GM21381 (cell line): Measurements from ENCODE around the gene CTNNBL1.

ENCODE experiments used
- ATAC-seq: cut with Tn5 transposase; IDR thresholded peaks from one replicate; pipeline ENCODE4 v1.9.1; 2021; ENCODE audit warnings: mild to moderate bottlenecking, moderate library complexity; ENCODE audit not compliant: unreplicated experiment

The CTNNBL1 gene

DNA sequence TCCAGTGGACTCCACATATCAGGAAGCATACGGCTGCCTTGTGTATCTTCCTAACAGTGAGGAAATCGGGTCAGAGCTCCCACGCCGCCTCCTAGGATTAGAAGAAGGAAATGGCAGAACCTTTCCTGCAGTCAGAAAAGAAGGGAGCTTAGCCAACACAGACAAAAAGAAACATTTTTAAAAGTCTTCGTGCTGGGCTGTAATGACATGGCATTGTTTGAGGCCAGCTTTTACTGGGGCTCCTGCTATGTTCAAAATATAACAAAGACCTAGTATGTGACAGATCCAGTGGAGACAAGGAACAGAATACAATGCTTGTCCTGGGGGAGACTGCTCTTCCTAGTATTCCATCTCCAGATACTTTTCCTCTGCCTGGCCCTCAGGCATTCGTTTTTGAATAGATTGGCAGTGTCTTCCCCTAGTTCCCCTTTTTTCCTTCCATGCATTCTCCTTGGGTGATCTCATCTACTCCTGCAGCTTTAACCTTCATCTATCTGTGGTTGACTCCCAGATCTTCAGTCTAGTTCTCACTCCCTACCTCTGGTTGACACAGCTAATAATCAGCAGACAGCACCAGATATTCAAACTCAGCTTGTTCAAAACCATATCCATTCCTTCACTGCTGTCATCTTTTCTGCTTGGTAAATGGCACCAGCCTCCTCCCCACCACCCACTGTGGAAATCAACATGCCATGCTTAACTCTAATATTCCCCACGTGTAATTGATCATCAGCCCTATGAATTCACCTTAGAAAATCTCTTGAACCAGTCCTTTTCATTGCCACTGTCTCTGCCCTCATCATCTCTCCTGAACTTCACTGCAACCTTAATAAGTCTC lies 114.6 kb downstream of the CTNNBL1 start:
- no peak for ATAC-seq

DNA sequence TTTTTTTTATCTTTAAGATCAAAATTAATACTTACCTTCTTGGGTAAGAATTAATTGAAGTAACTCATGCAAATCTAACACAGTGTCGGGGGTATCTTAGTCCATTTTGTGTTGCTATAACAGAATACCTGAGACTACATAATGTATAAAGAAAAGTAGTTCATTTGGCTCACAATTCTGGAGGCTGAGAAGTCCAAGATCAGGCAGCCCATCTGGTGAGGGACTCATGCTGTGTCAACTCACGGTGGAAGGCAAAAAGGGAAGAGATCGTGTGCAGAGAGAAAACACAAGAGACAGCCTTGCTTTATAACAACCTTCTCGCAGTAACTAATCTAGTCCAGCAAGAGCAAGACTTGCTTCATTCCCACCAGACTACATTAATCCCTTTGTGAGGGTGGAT lies 116.2 kb downstream of the CTNNBL1 start:
- no peak for ATAC-seq

DNA sequence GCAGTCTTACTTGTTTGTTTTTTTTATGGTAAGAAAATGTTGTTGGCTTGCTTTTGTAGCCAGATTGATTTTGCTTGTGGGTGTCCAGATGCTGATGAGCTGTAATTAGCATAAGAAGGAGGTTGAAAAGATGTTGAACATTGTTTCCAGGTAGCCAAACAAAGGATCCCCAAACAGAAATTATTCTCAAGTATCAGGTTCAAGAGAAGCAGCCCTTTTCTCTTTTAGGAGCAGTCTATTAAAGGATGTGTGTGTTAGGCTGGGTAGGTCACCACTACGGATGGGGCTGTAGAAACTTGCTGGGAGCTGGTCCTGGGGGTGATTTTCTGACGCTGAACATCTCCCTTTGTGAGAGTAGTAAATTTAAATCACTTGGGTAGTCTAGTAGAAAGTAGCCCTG lies 122.2 kb downstream of the CTNNBL1 start:
- no peak for ATAC-seq

DNA sequence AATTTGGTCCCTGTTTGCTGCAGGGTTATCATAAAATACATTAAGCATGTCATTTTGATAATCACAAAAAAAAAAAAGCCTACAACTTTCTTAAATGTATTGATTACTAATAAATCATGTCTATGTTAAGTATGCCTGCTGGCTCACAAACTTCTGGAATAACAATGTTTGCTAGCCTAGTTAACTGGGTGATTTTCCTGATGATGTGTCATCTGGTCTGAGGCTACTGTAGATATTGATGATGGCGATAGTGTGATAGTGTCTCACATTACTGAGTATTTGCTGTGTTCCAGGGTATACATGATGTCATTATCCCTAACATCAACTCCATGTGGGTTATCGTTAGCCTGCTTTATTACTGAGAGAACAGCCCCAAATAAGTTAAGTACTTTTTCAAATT lies 122.9 kb downstream of the CTNNBL1 start:
- no peak for ATAC-seq

DNA sequence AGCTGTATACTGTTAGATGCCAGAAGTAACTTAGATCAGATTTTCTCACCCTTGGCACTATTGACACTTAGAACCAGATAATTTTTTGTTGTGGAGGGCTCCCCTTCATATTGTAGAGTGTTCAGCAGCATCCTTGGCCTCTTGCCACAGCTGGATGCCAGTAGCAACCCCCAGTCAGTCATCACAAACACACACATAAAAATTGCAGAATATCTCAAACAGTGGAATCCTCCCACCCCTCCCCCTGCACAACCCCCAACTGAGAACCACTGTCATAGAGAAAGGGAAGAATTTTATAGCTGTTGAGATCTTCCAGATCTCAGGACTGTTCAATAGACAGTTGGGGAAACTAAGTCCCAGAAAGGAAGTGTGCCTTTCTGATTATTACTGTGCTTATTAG lies 127.9 kb downstream of the CTNNBL1 start:
- ATAC-seq, result no peak

DNA sequence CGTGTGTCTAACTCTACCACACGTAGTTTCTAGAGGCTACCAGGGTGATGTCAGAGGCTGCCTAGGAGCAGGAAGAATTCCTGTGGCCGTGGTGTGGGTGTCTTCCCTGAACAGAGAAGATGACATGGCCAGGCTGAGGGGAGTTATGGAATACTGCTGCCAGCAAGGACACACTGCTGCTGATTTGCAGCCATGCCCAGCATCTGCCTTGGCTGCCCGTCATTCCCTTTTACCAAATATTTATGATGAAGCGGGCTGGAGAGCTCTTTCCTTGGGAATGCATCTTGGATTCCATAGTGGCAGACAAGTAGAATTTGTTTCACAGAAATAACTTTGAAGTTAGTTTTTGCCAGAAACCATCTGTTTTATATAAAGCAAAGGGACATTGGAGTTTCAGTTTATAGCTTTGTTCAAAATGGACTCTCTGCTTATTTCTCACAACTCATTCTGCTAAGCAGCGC lies 128.3 kb downstream of the CTNNBL1 start:
- no peak for ATAC-seq

DNA sequence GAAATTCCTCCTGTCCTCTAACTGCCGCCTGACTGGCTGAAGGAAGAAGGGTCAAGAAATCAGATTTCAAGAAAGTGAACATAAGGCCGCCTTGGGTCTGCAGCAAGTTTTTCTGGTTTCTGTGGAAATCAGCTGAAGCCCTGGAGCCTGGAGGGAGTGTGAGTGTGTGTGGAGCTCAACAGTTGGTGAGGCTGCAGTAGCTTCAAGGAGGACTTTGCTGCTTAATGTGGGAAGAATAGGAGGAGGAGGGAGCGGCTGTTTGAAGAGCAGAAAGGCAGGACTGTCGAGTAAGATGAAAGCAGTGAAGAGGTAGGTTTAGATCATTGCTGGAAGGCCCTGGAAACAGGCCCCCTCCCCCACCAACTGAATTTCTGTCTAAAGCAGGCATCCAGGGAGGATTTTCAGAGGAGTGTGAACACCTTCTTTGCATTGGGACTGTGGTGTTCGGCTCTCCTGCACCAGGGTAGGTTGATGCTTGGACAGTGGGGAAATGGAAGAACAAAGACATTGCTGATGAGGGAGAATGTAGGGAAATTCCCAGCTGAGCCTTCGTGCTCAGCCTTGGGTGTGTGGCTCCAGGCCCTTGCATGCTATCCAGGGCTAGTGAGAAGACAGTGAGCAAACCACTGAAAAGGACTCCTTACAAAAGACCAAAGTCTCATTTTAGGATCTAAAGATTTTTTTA lies 129.6 kb downstream of the CTNNBL1 start:
- ATAC-seq, result no peak

DNA sequence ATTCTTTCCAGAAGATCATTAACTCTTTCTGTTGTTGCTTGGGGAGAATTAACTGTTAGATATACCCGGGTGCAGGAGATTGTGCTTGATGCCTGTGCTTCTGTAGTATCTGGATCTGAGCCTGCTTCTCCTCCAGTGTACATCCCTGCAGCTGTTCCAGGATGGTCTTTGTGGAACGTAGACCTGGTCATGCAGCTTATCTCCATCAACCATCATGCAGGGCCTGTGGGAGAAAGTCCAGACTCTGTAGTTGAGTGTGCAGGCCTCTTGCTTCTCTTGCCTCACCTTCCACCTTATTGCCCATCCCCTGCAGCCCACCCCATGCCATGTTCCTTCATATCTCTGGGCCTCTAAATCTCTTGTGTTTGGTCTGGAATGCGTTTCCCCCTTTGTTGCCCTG lies 133.8 kb downstream of the CTNNBL1 start:
- ATAC-seq, result no peak

DNA sequence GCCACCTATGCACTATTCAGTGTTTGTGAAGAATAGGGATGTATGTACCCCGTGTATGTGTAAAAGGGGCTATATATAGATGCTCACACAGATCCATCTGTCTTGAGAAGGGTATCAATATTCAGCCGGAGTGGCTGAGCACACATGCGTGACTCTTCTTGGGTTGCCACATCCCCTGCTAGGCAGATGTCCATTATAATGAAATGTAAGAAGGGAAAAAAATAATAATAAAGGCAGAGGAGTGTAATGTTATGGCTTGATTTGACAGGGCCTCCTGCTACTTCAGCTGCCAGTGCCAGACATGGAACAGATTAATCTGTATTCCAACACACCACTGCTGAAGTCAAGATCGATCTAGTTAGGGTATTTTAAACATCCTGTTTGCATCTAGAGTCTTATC lies 134.9 kb downstream of the CTNNBL1 start:
- no peak for ATAC-seq

DNA sequence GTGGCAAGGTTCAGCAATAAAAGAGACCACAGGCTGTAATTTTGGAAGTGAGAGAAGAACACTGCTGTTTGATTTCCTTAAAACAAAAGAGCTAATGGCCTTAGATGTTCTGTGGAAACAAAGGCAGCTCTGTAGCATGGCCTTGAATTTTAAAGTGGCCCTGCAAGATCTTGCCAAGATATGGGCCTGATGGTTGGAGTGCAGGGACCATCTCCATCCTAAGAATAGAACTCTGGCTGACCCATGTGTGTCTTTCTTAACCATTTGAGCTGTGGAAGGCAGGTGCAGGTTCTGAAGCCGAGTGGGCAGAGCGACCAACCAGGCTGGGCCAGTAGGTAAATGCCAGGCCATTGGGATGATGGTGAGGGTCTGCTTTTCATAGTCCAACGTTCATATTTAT lies 135.3 kb downstream of the CTNNBL1 start:
- ATAC-seq, result no peak

DNA sequence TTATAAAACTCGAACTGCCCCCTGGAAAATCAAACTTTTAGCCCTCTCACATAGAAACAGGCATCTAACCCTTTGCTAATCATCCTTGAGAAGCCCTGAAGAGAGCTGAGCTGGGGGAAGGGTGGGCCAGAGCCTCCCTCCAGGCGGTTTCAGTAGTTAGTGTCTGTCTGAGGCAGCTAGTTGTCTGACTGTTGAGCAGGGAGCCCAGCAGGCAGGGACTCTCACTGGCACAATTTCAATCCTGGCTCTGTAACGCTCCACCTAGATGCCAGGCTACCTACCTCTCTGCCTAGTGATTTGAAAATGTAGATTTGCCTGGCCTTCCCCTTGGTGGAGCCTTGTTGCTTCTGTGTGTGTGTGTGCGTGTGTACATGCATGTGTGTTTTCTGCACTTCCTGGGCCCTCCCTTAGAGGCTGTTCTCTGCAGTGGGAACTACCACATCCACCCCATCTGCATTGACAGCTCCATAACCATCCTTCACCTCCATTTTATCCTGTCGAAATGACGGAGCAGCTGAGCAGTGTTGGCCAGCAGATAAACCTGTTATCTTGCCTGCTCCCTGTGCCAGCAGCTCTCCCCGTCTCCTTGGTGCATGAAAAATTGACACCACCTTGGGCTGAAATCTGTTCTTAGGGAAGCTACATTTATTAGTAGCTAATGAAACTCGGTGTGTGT lies 139.5 kb downstream of the CTNNBL1 start:
- no peak for ATAC-seq

DNA sequence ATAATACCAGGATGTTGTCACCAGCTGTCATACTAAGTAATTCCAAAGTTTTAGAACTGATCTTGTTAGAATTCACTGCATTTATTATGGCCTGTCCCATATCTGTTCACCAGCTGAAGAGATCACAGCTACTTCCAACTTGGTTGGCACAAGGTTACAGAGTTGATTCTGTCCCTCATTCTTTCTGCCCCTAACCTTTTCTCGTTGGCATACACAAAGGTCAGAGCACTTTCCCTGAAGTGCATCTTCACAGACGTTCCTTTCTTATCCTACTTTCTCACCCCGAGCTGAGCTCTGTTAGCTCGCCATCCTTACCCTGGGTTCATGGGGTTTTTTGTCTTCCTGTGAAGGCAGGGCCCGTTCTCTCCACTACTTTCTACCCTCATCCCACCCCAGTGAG lies 143.1 kb downstream of the CTNNBL1 start:
- no peak for ATAC-seq

DNA sequence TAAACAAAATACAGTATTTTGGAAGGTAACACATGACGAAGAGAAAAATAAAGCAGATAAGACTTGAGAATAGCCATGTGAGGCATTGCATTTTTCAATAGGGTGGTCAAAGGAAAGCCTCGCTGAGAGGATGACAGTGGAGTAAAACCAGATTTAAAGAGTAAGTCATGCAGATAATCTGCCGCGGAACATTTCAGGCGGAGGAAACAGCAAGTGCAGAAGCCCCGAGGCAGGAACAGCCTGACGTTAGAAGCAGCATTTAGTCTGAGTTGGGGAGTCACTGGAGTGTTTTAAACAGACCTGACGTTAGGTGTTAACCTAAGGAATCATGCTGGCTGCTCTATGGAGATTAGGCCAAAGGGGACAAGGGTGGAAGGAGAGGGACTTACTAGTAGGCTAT lies 144.1 kb downstream of the CTNNBL1 start:
- no peak for ATAC-seq

DNA sequence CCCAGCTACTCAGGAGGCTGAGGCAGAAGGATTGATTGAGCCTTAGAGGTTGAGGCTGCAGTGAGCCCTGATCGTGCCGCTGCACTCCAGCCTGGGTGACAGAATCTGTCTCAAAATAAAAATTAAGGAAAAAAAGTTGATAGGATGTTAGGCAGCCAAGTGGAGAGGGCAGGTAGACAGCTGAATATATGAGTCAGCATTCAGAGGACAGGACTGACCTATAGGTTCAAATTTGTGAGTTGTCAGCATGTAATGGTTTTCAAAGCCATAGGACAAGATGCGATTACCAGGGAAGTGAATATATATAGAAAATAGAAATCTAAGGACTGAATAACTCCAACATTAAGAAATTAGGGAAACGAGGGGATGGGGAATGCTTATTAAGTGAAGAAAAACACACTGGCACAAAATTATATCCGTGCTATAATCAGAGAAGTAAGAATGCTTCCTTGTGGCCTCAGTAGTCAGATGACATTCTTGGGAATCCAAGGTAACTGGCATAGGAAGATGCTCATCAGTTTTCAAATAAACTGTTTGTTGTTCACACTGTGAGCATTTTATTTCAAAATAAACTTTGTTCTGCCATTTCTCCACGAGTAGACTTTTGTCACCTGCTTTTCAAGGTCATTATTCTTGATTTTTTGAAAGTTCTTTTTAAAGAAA lies 145.1 kb downstream of the CTNNBL1 start:
- ATAC-seq, result no peak

DNA sequence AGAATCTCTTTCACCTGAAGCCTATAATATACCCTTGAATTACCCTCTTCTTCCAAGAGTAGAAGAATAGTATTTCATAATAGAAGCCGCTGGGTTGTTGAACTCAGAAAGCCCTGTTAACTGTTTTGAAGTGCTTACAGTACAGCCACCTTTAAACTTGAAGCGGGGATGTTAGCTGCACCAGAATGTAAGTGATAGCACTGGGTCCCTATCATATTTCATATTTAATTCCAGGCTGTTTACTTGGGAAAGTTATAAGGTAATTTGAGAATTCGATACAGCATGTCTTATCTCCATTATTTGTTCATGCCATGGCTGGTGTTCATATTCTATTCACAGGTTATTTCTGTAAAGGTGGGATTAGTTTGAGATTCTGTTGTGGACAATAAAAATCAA lies 145.6 kb downstream of the CTNNBL1 start:
- no peak for ATAC-seq

DNA sequence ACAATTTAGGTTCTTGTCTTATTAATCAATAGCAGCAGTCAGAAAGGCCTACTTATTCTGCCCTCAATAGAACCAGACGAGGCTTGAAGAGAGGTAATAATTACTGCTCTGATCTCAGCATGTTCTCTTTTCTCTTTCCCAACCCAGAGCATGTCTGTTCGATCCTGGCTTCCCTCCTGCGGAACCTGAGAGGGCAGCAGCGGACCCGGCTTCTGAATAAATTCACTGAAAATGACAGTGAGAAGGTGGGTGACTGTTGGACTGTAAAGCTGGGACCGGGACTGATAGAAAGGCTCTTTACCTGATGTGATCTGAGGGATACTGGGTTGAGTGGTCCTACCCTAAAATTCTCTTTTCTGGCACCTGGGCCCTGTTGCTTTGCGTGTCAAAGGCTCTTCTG lies 146.1 kb downstream of the CTNNBL1 start:
- ATAC-seq, result no peak

DNA sequence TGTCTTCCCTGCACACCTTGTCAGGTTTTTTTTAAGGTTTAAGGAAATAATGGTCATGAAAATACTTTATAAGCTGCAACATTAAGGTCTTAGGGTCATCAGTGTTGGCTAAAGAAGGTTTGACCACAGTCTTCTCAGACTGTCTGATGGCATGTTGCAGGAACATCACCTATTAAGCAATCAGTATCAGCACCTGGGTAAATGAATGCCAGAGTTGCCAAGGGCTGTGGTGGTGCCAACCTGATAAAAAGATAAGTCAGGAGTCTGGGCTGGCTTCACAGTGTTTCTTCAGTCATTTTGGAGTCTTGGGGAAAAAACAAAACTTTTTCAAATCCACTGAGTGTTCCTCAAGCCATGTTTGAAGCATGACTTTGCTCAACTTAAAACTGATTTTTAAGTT lies 147.6 kb downstream of the CTNNBL1 start:
- ATAC-seq, result no peak

DNA sequence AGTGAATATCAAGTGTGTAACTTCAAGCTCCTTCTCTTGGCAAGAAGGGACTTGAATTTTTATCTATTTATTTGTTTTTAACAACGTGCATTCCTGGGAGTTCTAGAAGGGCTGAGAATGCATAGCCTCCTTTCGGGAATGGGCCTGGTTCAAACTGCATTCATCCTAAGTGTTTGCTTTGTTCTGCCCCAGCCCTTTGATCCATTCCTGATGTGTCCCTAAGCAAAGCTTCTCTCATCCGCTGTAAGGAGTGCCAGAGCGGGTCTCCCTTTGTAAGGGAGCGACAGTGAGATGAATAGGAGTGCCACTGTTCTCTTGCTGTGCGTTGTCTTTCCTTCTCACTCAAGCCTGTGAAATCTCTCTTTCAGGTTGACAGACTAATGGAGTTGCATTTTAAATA lies 148.1 kb downstream of the CTNNBL1 start:
- ATAC-seq, result no peak

DNA sequence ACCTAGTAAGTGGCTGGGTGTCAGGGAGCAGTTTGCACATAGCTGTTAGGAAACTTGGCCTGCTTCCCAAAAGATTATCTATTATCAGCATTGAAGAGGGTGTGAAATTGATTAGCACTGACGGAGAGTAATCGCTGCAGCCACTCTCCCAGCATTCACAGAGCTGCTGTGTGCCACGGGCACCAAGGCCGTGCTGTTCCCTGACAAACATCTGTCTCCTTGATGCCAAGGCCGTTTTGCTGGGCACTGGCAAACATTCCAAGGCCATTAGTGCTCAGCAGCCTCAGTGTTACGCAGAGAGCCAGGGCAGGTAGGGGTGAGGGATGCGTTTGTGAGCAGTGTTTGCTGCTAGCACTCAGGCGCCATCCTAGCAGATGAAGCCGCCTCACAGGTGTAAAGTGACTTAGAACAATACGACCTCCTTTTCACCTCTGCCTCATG lies 151.4 kb downstream of the CTNNBL1 start:
- ATAC-seq, result no peak

DNA sequence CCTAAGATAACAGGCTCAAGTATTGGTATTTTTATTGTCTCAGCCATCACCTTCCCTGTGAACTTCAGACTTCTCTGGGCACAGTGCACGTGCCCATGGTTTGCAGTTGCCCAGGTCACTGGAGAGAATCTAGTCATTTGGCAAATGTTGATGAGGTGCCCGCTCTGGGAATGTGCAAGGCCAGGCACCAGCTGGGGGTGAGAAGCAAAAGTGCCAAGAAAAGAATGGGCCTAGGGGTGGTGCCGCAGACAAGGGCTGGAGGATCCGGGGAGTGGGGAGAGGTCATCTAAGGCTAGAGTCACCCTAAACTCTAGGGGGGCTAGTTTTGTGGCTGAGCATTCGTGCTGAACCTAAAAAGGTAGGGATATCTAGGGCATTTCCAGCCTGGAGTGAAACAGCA lies 152.0 kb downstream of the CTNNBL1 start:
- no peak for ATAC-seq

DNA sequence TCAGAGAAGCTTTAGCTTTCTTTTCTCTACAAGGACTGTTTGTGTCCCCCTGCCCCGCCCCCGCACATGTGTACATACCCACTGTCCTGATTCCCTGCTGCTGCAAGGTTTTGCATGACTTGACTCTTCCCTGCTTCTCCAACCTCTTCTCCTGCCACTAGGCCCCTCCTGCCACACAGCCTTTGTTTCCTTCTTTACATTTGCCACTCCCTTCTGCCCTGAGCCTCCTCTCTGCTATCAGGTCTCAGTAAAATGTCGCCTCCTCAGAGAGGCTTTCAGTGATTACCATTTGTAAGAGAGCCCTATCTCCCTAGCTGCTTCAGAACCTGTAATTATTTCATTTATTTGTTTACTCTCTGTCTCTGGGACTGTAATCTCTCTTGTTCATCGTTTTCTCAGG lies 152.7 kb downstream of the CTNNBL1 start:
- ATAC-seq, result no peak
